ENCODE results near the gene CAMTA1.

The CAMTA1 gene

GRCh38 chr1:7079637-7080036 lies 294.4 kb downstream of the CAMTA1 start:
- H3K4me1 ChIP-seq (ENCODE audit: control insufficient read depth in 1 of 2, insufficient read depth in 2 of 2, low read length in 2 of 2), result no peaks in the 10 kb centered on the region
- H3K4me3 ChIP-seq (ENCODE audit: low read depth in 1 of 2, low read length in 2 of 2), result no peak overlapping the region
- H3K9me3 ChIP-seq (ENCODE audit: control insufficient read depth in 1 of 2, low read length in 2 of 2), result peaks cover 6 to 18% of the 10 kb centered on the region in 2 donors
- H3K36me3 ChIP-seq (ENCODE audit: control insufficient read depth in 1 of 2, insufficient read depth in 2 of 2, low read length in 2 of 2), result no peaks in the 10 kb centered on the region
- H3K27me3 ChIP-seq (ENCODE audit: low read depth, low read length), result no peaks in the 10 kb centered on the region
- no peak overlapping the region for H3K27ac ChIP-seq (ENCODE audit: low read length)

GRCh38 chr1:7084232-7084894 lies 299.1 kb downstream of the CAMTA1 start:
- Histone ChIP-seq H3K36me3 (ENCODE audit: control insufficient read depth in 1 of 2, insufficient read depth in 2 of 2, low read length in 2 of 2) (no peaks in the 10 kb centered on the region), H3K4me3 (ENCODE audit: low read depth in 1 of 2, low read length in 2 of 2) (no peak overlapping the region), H3K4me1 (ENCODE audit: control insufficient read depth in 1 of 2, insufficient read depth in 2 of 2, low read length in 2 of 2) (no peaks in the 10 kb centered on the region), H3K27me3 (ENCODE audit: low read depth, low read length) (no peaks in the 10 kb centered on the region), H3K9me3 (ENCODE audit: control insufficient read depth in 1 of 2, low read length in 2 of 2) (peaks cover 0 to 10% of the 10 kb centered on the region in 2 donors), H3K27ac (ENCODE audit: low read length) (no peak overlapping the region)

- Histone ChIP-seq H3K27ac (ENCODE audit: low read length) (no peak overlapping the region), H3K27me3 (ENCODE audit: low read depth, low read length) (no peaks in the 10 kb centered on the region), H3K4me3 (ENCODE audit: low read depth in 1 of 2, low read length in 2 of 2) (no peak overlapping the region), H3K4me1 (ENCODE audit: control insufficient read depth in 1 of 2, insufficient read depth in 2 of 2, low read length in 2 of 2) (no peaks in the 10 kb centered on the region), H3K36me3 (ENCODE audit: control insufficient read depth in 1 of 2, insufficient read depth in 2 of 2, low read length in 2 of 2) (no peaks in the 10 kb centered on the region), H3K9me3 (ENCODE audit: control insufficient read depth in 1 of 2, low read length in 2 of 2) (peaks cover 0 to 6% of the 10 kb centered on the region in 2 donors)
Measured at GRCh38 chr1:7085521-7085920, 300.3 kb downstream of the CAMTA1 start.

- Histone ChIP-seq H3K27ac (ENCODE audit: low read length) (no peak overlapping the region), H3K9me3 (ENCODE audit: control insufficient read depth in 1 of 2, low read length in 2 of 2) (peaks cover 0 to 2% of the 10 kb centered on the region in 2 donors), H3K27me3 (ENCODE audit: low read depth, low read length) (no peaks in the 10 kb centered on the region), H3K4me1 (ENCODE audit: control insufficient read depth in 1 of 2, insufficient read depth in 2 of 2, low read length in 2 of 2) (no peaks in the 10 kb centered on the region), H3K4me3 (ENCODE audit: low read depth in 1 of 2, low read length in 2 of 2) (no peak overlapping the region), H3K36me3 (ENCODE audit: control insufficient read depth in 1 of 2, insufficient read depth in 2 of 2, low read length in 2 of 2) (no peaks in the 10 kb centered on the region)
Measured at GRCh38 chr1:7086106-7086505, 300.9 kb downstream of the CAMTA1 start.

GRCh38 chr1:7087888-7088287 lies 302.6 kb downstream of the CAMTA1 start:
- H3K27me3 ChIP-seq (ENCODE audit: low read depth, low read length), result no peaks in the 10 kb centered on the region
- no peak overlapping the region for H3K4me3 ChIP-seq (ENCODE audit: low read depth in 1 of 2, low read length in 2 of 2)

GRCh38 chr1:7089497-7089896 lies 304.2 kb downstream of the CAMTA1 start:
- Histone ChIP-seq H3K27ac (ENCODE audit: low read length) (no peak overlapping the region), H3K36me3 (ENCODE audit: control insufficient read depth in 1 of 2, insufficient read depth in 2 of 2, low read length in 2 of 2) (no peaks in the 10 kb centered on the region), H3K4me1 (ENCODE audit: control insufficient read depth in 1 of 2, insufficient read depth in 2 of 2, low read length in 2 of 2) (no peaks in the 10 kb centered on the region), H3K27me3 (ENCODE audit: low read depth, low read length) (no peaks in the 10 kb centered on the region), H3K4me3 (ENCODE audit: low read depth in 1 of 2, low read length in 2 of 2) (no peak overlapping the region), H3K9me3 (ENCODE audit: control insufficient read depth in 1 of 2, low read length in 2 of 2) (no peaks in the 10 kb centered on the region)

More at GRCh38 chr1:7087888-7088287, 302.6 kb downstream of the CAMTA1 start:
- H3K4me1 ChIP-seq (ENCODE audit: control insufficient read depth in 1 of 2, insufficient read depth in 2 of 2, low read length in 2 of 2), result no peaks in the 10 kb centered on the region
- no peaks in the 10 kb centered on the region for H3K9me3 ChIP-seq (ENCODE audit: control insufficient read depth in 1 of 2, low read length in 2 of 2)
- H3K36me3 ChIP-seq (ENCODE audit: control insufficient read depth in 1 of 2, insufficient read depth in 2 of 2, low read length in 2 of 2), result no peaks in the 10 kb centered on the region
- H3K27ac ChIP-seq (ENCODE audit: low read length), result no peak overlapping the region

- Histone ChIP-seq H3K27me3 (ENCODE audit: low read depth, low read length) (no peaks in the 10 kb centered on the region), H3K27ac (ENCODE audit: low read length) (no peak overlapping the region), H3K36me3 (ENCODE audit: control insufficient read depth in 1 of 2, insufficient read depth in 2 of 2, low read length in 2 of 2) (no peaks in the 10 kb centered on the region), H3K9me3 (ENCODE audit: control insufficient read depth in 1 of 2, low read length in 2 of 2) (no peaks in the 10 kb centered on the region), H3K4me3 (ENCODE audit: low read depth in 1 of 2, low read length in 2 of 2) (no peak overlapping the region), H3K4me1 (ENCODE audit: control insufficient read depth in 1 of 2, insufficient read depth in 2 of 2, low read length in 2 of 2) (no peaks in the 10 kb centered on the region)
Measured at GRCh38 chr1:7093297-7093696, 308.0 kb downstream of the CAMTA1 start.

GRCh38 chr1:7094086-7094485 lies 308.8 kb downstream of the CAMTA1 start:
- Histone ChIP-seq H3K36me3 (ENCODE audit: control insufficient read depth in 1 of 2, insufficient read depth in 2 of 2, low read length in 2 of 2) (no peaks in the 10 kb centered on the region), H3K9me3 (ENCODE audit: control insufficient read depth in 1 of 2, low read length in 2 of 2) (no peaks in the 10 kb centered on the region), H3K4me1 (ENCODE audit: control insufficient read depth in 1 of 2, insufficient read depth in 2 of 2, low read length in 2 of 2) (no peaks in the 10 kb centered on the region), H3K27me3 (ENCODE audit: low read depth, low read length) (no peaks in the 10 kb centered on the region), H3K27ac (ENCODE audit: low read length) (no peak overlapping the region), H3K4me3 (ENCODE audit: low read depth in 1 of 2, low read length in 2 of 2) (no peak overlapping the region)

- H3K27me3 ChIP-seq (ENCODE audit: low read depth, low read length), result no peaks in the 10 kb centered on the region
Measured at GRCh38 chr1:7094509-7094908, 309.3 kb downstream of the CAMTA1 start.

GRCh38 chr1:7095343-7095964 lies 310.2 kb downstream of the CAMTA1 start:
- no peak overlapping the region for H3K4me3 ChIP-seq (ENCODE audit: low read depth in 1 of 2, low read length in 2 of 2)
- H3K36me3 ChIP-seq (ENCODE audit: control insufficient read depth in 1 of 2, insufficient read depth in 2 of 2, low read length in 2 of 2), result no peaks in the 10 kb centered on the region
- H3K4me1 ChIP-seq (ENCODE audit: control insufficient read depth in 1 of 2, insufficient read depth in 2 of 2, low read length in 2 of 2), result no peaks in the 10 kb centered on the region
- H3K27me3 ChIP-seq (ENCODE audit: low read depth, low read length), result no peaks in the 10 kb centered on the region
- H3K27ac ChIP-seq (ENCODE audit: low read length), result no peak overlapping the region
- H3K9me3 ChIP-seq (ENCODE audit: control insufficient read depth in 1 of 2, low read length in 2 of 2), result no peaks in the 10 kb centered on the region

More at GRCh38 chr1:7094509-7094908, 309.3 kb downstream of the CAMTA1 start:
- no peak overlapping the region for H3K4me3 ChIP-seq (ENCODE audit: low read depth in 1 of 2, low read length in 2 of 2)
- H3K4me1 ChIP-seq (ENCODE audit: control insufficient read depth in 1 of 2, insufficient read depth in 2 of 2, low read length in 2 of 2), result no peaks in the 10 kb centered on the region
- no peaks in the 10 kb centered on the region for H3K36me3 ChIP-seq (ENCODE audit: control insufficient read depth in 1 of 2, insufficient read depth in 2 of 2, low read length in 2 of 2)
- H3K27ac ChIP-seq (ENCODE audit: low read length), result no peak overlapping the region
- no peaks in the 10 kb centered on the region for H3K9me3 ChIP-seq (ENCODE audit: control insufficient read depth in 1 of 2, low read length in 2 of 2)

- no peaks in the 10 kb centered on the region for H3K36me3 ChIP-seq (ENCODE audit: control insufficient read depth in 1 of 2, insufficient read depth in 2 of 2, low read length in 2 of 2)
- H3K27ac ChIP-seq (ENCODE audit: low read length), result no peak overlapping the region
- no peaks in the 10 kb centered on the region for H3K4me1 ChIP-seq (ENCODE audit: control insufficient read depth in 1 of 2, insufficient read depth in 2 of 2, low read length in 2 of 2)
- no peak overlapping the region for H3K4me3 ChIP-seq (ENCODE audit: low read depth in 1 of 2, low read length in 2 of 2)
- peaks cover 4% of the 10 kb centered on the region for H3K27me3 ChIP-seq (ENCODE audit: low read depth, low read length)
- no peaks in the 10 kb centered on the region for H3K9me3 ChIP-seq (ENCODE audit: control insufficient read depth in 1 of 2, low read length in 2 of 2)
Measured at GRCh38 chr1:7097938-7098592, 312.8 kb downstream of the CAMTA1 start.

All from muscle layer of duodenum (tissue), 2 donors.